Measurements from ENCODE around the gene CRACDL.

The CRACDL gene

GRCh38 chr2:98802344-98802743 is 133.7 kb downstream of the CRACDL start:
- no peak for DNase-seq (ENCODE audit: low spot score)
- Histone ChIP-seq H3K27ac (no peak overlapping the region), H3K4me3 (no peak overlapping the region)
- no peak for TF ChIP-seq CTCF (IDR thresholded peaks at IDR 0.05)

GRCh38 chr2:98801921-98802321 is 134.1 kb downstream of the CRACDL start:
- no peak overlapping the region for H3K4me3 ChIP-seq
- no peak for TF ChIP-seq CTCF (IDR thresholded peaks at IDR 0.05)
- no peak overlapping the region for H3K27ac ChIP-seq
- no peak for DNase-seq (ENCODE audit: low spot score)

- no peak for TF ChIP-seq CTCF (IDR thresholded peaks at IDR 0.05)
- H3K4me3 ChIP-seq, result no peak overlapping the region
- no peak for DNase-seq (ENCODE audit: low spot score)
- no peak overlapping the region for H3K27ac ChIP-seq
Observed at GRCh38 chr2:98801286-98801685, 134.7 kb downstream of the CRACDL start.

GRCh38 chr2:98800330-98801064 is 135.5 kb downstream of the CRACDL start:
- no peak for TF ChIP-seq CTCF (IDR thresholded peaks at IDR 0.05)
- no peak for DNase-seq (ENCODE audit: low spot score)
- no peak overlapping the region for H3K27ac ChIP-seq
- no peak overlapping the region for H3K4me3 ChIP-seq

GRCh38 chr2:98799375-98800329 is 136.4 kb downstream of the CRACDL start:
- Histone ChIP-seq H3K27ac (peak overlapping the region in 1 of 2 donors; percentile 67), H3K4me3 (no peak overlapping the region)
- TF ChIP-seq CTCF (IDR thresholded peaks at IDR 0.05), result no peak
- no peak for DNase-seq (ENCODE audit: low spot score)

GRCh38 chr2:98796775-98797544 is 139.1 kb downstream of the CRACDL start:
- no peak for TF ChIP-seq CTCF (IDR thresholded peaks at IDR 0.05)
- no peak for DNase-seq (ENCODE audit: low spot score)
- Histone ChIP-seq H3K4me3 (no peak overlapping the region), H3K27ac (no peak overlapping the region)

Measured in coronary artery (tissue), 2 donors.